Measurements from ENCODE around the gene ADAMTSL4.
"Not testable (repeated sequence)": the region's sequence is repeated elsewhere in the genome, so short reads cannot be mapped to it uniquely, and the experiment has no call there.

Gene ADAMTSL4

DNA sequence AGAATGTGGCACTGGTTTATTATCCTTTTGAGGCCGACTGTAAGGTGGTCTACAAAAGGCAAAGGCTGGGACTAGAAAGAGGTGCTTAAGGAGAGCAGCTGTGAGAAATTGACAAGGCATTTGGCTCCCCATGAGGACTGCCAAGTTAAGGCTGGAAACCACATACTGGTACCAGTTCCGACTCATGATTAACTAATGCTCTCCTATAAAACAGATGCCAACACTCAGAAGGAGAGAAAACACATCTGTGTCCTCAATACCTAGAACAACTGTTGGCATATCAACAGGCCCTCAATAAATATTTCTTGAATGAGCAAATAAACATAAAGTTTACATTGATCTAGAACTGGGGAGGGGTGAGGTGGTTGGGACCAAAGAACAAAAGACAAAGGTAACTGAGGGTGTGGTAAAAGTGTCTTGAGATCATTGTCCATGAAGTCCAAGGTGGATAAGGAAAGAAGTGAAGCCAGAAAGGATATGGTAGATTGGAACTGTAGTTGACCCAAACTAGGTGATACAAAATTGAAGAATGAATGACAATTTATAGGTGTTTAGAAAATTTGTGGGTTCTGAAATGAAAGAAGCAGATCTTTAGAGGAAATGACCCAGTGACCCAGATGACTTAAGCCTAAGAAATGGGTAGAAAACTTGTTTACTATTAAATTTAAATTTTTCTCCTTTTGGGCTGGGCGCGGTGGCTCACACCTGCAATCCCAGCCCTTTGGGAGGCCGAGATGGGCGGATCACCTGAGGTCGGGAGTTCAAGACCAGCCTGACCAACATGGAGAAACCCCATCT lies 47.1 kb downstream of the ADAMTSL4 start:
- no peak for DNase-seq

- no peak for DNase-seq
Observed at GRCh38 chr1:150596976-150597375, 47.8 kb downstream of the ADAMTSL4 start.

DNA sequence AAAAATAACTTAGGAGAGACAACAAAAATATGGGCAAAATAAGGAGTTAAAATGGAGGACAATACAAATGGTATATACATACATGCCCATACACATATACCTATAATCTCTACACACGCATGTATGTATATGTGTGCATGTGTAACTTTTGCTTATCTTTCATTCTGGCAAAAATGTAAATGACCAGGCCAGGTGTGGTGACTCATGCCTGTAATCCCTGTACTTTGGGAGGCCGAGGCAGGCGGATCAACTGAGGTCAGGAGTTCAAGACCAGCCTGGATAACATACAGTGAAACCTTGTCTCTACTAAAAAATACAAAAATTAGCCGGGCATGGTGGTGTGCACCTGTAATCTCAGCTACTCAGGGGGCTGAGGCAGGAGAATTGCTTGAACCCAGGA lies 49.1 kb downstream of the ADAMTSL4 start:
- DNase-seq = not testable (repeated sequence)

DNA sequence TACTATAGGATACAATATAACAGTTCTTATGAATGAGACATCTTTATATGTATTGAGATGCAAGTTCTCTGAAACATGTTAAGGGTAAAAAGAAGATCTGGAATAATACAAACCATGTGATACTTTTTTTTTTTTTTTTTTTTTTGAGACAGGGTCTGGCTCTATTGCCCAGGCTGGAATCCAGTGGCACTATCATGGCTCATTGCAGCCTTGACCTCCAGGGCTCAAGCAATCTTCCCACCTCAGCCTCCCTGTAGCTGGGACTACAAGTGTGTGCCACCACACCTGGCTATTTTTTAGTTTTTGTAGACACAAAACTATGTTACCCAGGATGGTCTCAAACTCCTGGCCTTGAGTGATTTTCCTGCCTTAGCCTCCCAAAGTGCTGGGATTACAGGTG lies 52.3 kb downstream of the ADAMTSL4 start:
- no peak for DNase-seq

GRCh38 chr1:150602372-150602771 lies 53.2 kb downstream of the ADAMTSL4 start:
- not testable (repeated sequence) for DNase-seq

DNA sequence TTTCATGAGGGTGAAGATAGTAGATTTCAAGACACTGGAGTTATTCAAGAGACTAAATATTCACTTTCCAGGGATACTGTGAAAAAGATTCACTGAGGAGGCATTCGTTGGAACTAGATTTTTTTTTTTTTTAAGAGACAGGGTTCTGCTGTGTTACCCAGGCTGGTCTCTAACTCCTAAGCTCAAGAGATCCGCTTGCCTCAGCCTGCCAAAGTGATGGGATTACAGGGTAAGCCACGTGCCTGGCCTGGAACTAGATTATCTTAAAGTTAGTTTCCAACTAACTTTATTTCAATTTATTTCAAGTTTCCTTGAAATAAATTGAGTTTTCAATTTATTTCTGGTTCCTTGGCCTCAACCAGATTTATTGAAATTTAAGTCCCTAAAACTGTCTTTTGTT lies 54.5 kb downstream of the ADAMTSL4 start:
- DNase-seq = no peak

- DNase-seq = no peak
Observed at GRCh38 chr1:150604226-150604588, 55.0 kb downstream of the ADAMTSL4 start.

- DNase-seq = not testable (repeated sequence)
Observed at GRCh38 chr1:150605451-150605731, 56.2 kb downstream of the ADAMTSL4 start.

DNA sequence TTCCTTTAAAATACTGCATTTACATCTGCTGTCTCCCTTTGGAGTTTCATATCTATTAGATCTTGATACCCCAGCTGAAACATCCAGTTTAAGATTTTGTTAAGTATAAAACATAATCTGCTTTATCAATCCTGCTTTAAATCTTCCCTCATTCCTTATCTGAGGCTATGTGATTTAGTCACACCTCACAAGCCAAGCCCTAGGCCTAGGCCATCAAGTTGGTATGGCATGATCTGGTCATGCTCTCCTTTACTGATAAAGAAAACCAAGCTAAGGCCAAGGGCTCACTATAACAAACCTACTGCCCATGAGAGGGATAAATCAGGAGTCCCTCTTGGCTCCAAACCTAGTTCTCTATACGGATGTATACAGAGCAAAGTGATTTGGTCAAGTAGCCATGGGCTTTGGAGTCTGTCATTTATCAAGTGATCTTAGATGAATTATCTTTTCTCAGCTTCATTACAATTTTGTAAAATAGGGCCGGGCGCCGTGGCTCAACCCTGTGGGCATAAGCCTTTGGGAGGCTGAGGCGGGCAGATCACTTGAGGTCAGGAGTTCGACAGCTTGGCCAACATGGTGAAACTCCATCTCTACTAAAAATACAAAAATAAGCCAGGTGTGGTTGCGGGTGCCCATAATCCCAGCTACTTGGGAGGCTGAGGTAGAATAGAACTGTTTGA lies 57.4 kb downstream of the ADAMTSL4 start:
- no peak for DNase-seq

DNA sequence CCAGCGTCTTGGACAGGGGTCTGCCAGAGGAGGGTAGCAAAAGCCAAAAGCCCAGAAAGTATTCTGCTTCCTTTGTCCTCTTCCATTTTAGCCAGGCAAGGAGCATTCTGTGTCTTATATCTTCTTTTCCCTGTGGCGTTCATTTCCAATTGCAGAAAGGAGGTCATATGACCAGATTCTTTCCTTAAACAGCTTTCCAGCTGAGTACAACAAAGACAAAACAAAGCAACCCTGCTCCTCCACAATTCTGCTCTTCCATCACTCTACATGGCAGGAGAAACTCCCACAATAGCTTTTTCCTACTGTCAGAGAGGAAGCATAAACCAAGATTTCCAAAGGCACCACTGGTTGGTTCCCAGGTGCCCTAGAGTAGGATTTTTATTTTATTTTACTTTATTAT lies 60.5 kb downstream of the ADAMTSL4 start:
- DNase-seq = no peak
